ENCODE results near the gene NUDT5.

The NUDT5 gene

DNA sequence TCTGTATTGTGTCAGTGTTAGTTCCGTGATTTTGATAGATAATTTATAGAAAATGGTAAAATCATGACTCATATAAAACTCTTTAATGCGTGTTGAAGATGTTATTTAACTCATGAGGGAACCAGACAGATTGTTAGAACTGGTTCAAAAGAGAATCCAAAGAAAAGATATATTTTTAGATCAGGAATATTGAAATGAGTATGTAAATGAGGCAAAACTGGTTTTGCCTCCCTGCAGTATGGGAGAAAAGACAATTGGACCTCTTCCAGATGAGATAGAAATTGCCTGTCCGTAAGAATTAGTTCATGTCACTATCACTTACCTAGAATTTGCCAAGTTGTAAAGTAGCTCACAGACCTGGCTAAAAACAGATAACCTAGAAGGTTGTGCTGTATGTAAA, 17.9 kb upstream of the NUDT5 start:
- peaks cover 30 to 97% of the 10 kb centered on the region in 2 donors for H3K36me3 ChIP-seq (replicated peaks in 1 of 2; ENCODE audit: control insufficient read depth in 2 of 2, insufficient read depth in 2 of 2, low read length in 2 of 2)

DNA sequence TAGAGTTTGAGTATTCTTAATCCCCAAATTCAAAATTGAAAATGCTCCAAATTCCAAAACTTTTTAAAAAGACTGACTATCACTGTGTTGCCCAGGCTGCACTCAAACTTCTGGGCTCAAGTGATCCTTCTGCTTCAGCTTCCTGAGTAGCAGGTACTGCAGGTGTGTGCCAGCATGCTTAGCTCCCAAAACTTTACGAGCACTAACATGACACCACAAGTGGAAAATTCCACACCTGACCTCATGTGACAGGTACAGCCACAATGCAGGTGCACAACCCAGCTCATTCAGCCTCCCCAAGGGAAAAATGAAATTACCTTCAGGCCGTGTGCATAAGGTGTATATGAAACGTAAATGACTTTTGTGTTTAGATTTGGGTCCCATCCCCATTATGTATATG, 16.8 kb upstream of the NUDT5 start:
- no CpG with 5 or more reads among the region's 3 CpGs for WGBS, 2 donors (ENCODE audit: extremely low coverage in 2 of 2, insufficient read length in 2 of 2, insufficient replicate concordance in 1 of 2)
- no peak overlapping the region for H2AFZ ChIP-seq (ENCODE audit: low read length)
- H3K18ac ChIP-seq (ENCODE audit: low read length): no peak overlapping the region
- no peak overlapping the region for H3K23ac ChIP-seq (ENCODE audit: low read depth, low read length, poor library complexity)
- H3K4me2 ChIP-seq (ENCODE audit: insufficient read depth, low read length, poor library complexity, severe bottlenecking): no peak overlapping the region
- no peak overlapping the region for H2BK120ac ChIP-seq (ENCODE audit: low read depth, low read length)
- no peak overlapping the region for H3K14ac ChIP-seq (ENCODE audit: low read length)
- no peak for DNase-seq (ENCODE audit: low spot score)
- H3K9me3 ChIP-seq (replicated peaks in 1 of 2; ENCODE audit: control insufficient read depth in 2 of 2, insufficient read depth in 1 of 2, low read depth in 1 of 2, low read length in 2 of 2): peaks cover 7 to 8% of the 10 kb centered on the region in 2 donors
- H4K8ac ChIP-seq (ENCODE audit: low read depth, low read length): no peak overlapping the region
- H3K36me3 ChIP-seq (replicated peaks in 1 of 2; ENCODE audit: control insufficient read depth in 2 of 2, insufficient read depth in 2 of 2, low read length in 2 of 2): peaks cover 34 to 97% of the 10 kb centered on the region in 2 donors
- no peaks in the 10 kb centered on the region for H3K4me1 ChIP-seq (ENCODE audit: control insufficient read depth in 2 of 2, insufficient read depth in 1 of 2, low read depth in 1 of 2, low read length in 2 of 2)
- H3K9ac ChIP-seq (ENCODE audit: low read depth, low read length, poor library complexity): no peak overlapping the region
- H3K27ac ChIP-seq (replicated peaks; ENCODE audit: low read length): no peak overlapping the region
- H2AK5ac ChIP-seq (ENCODE audit: low read depth, low read length): no peak overlapping the region
- H3K79me1 ChIP-seq (ENCODE audit: low read depth, low read length): peaks cover 3% of the 10 kb centered on the region
- H3K27me3 ChIP-seq (ENCODE audit: control insufficient read depth in 3 of 3, insufficient read depth in 3 of 3, low read depth in 1 of 3, low read length in 3 of 3): no peaks in the 10 kb centered on the region
- H4K91ac ChIP-seq (ENCODE audit: low read depth, low read length, poor library complexity): no peak overlapping the region
- no peak overlapping the region for H2BK5ac ChIP-seq (ENCODE audit: low read length)
- H3K4ac ChIP-seq (ENCODE audit: low read length): no peak overlapping the region
- H2BK12ac ChIP-seq (ENCODE audit: low read length): no peak overlapping the region
- H3K4me3 ChIP-seq (ENCODE audit: low read length in 2 of 2): no peak overlapping the region
- H2BK15ac ChIP-seq (ENCODE audit: low read length): no peak overlapping the region

More for the DNA sequence above, 17.9 kb upstream of the NUDT5 start:
- Histone ChIP-seq H3K4ac (ENCODE audit: low read length) (no peak overlapping the region), H2BK5ac (ENCODE audit: low read length) (no peak overlapping the region), H3K4me2 (ENCODE audit: insufficient read depth, low read length, poor library complexity, severe bottlenecking) (no peak overlapping the region), H3K4me1 (ENCODE audit: control insufficient read depth in 2 of 2, insufficient read depth in 1 of 2, low read depth in 1 of 2, low read length in 2 of 2) (no peaks in the 10 kb centered on the region), H2AFZ (ENCODE audit: low read length) (no peak overlapping the region), H3K27ac (replicated peaks; ENCODE audit: low read length) (no peak overlapping the region), H3K18ac (ENCODE audit: low read length) (no peak overlapping the region), H3K23ac (ENCODE audit: low read depth, low read length, poor library complexity) (no peak overlapping the region), H3K79me1 (ENCODE audit: low read depth, low read length) (no peaks in the 10 kb centered on the region), H2AK5ac (ENCODE audit: low read depth, low read length) (no peak overlapping the region), H2BK120ac (ENCODE audit: low read depth, low read length) (no peak overlapping the region), H3K9me3 (replicated peaks in 1 of 2; ENCODE audit: control insufficient read depth in 2 of 2, insufficient read depth in 1 of 2, low read depth in 1 of 2, low read length in 2 of 2) (peaks cover 7 to 8% of the 10 kb centered on the region in 2 donors), H3K27me3 (ENCODE audit: control insufficient read depth in 3 of 3, insufficient read depth in 3 of 3, low read depth in 1 of 3, low read length in 3 of 3) (no peaks in the 10 kb centered on the region), H2BK12ac (ENCODE audit: low read length) (no peak overlapping the region), H3K14ac (ENCODE audit: low read length) (no peak overlapping the region), H4K8ac (ENCODE audit: low read depth, low read length) (no peak overlapping the region), H2BK15ac (ENCODE audit: low read length) (no peak overlapping the region), H3K4me3 (ENCODE audit: low read length in 2 of 2) (no peak overlapping the region), H3K9ac (ENCODE audit: low read depth, low read length, poor library complexity) (no peak overlapping the region), H4K91ac (ENCODE audit: low read depth, low read length, poor library complexity) (no peak overlapping the region)
- no peak for DNase-seq (ENCODE audit: low spot score)
- no CpG with 5 or more reads among the region's 3 CpGs for WGBS, 2 donors (ENCODE audit: extremely low coverage in 2 of 2, insufficient read length in 2 of 2, insufficient replicate concordance in 1 of 2)

DNA sequence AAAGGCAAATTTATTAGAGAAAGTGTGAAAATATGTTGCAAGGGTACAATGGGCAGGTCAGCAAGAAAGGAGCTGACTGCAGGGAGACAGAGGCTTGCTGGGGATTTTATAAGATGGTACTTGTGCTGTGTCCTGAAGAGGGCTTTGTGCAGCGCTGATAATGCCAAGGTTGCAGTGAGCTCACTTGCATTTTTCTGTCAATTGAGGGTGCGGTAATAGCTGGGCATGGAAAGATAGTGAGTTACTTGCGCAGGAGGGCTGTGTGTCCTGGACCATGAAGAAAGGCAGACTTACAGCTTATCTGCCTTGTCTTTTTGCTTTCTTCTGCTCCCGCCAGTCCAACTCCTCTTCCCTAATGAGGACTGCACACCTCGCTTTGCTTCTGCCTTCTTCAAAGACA, 12.8 kb upstream of the NUDT5 start:
- H3K4me3 ChIP-seq (ENCODE audit: low read length in 2 of 2): no peak overlapping the region
- no peak overlapping the region for H3K14ac ChIP-seq (ENCODE audit: low read length)
- no peak overlapping the region for H3K9ac ChIP-seq (ENCODE audit: low read depth, low read length, poor library complexity)
- no peak overlapping the region for H3K27ac ChIP-seq (replicated peaks; ENCODE audit: low read length)
- no peak for DNase-seq (ENCODE audit: low spot score)
- H4K8ac ChIP-seq (ENCODE audit: low read depth, low read length): no peak overlapping the region
- no peak overlapping the region for H2BK120ac ChIP-seq (ENCODE audit: low read depth, low read length)
- H3K4me2 ChIP-seq (ENCODE audit: insufficient read depth, low read length, poor library complexity, severe bottlenecking): no peak overlapping the region
- peaks cover 4% of the 10 kb centered on the region for H3K79me1 ChIP-seq (ENCODE audit: low read depth, low read length)
- no peak overlapping the region for H2AFZ ChIP-seq (ENCODE audit: low read length)
- no peak overlapping the region for H2BK15ac ChIP-seq (ENCODE audit: low read length)
- H3K36me3 ChIP-seq (replicated peaks in 1 of 2; ENCODE audit: control insufficient read depth in 2 of 2, insufficient read depth in 2 of 2, low read length in 2 of 2): peaks cover 33 to 96% of the 10 kb centered on the region in 2 donors
- peaks cover 7 to 8% of the 10 kb centered on the region in 2 donors for H3K9me3 ChIP-seq (replicated peaks in 1 of 2; ENCODE audit: control insufficient read depth in 2 of 2, insufficient read depth in 1 of 2, low read depth in 1 of 2, low read length in 2 of 2)
- H3K23ac ChIP-seq (ENCODE audit: low read depth, low read length, poor library complexity): no peak overlapping the region
- no peaks in the 10 kb centered on the region for H3K27me3 ChIP-seq (ENCODE audit: control insufficient read depth in 3 of 3, insufficient read depth in 3 of 3, low read depth in 1 of 3, low read length in 3 of 3)
- no peak overlapping the region for H2BK5ac ChIP-seq (ENCODE audit: low read length)
- H3K4me1 ChIP-seq (ENCODE audit: control insufficient read depth in 2 of 2, insufficient read depth in 1 of 2, low read depth in 1 of 2, low read length in 2 of 2): no peaks in the 10 kb centered on the region
- no peak overlapping the region for H4K91ac ChIP-seq (ENCODE audit: low read depth, low read length, poor library complexity)
- no peak overlapping the region for H3K4ac ChIP-seq (ENCODE audit: low read length)
- no peak overlapping the region for H3K18ac ChIP-seq (ENCODE audit: low read length)
- no CpG with 5 or more reads among the region's 5 CpGs for WGBS, 2 donors (ENCODE audit: extremely low coverage in 2 of 2, insufficient read length in 2 of 2, insufficient replicate concordance in 1 of 2)
- H2BK12ac ChIP-seq (ENCODE audit: low read length): no peak overlapping the region
- H2AK5ac ChIP-seq (ENCODE audit: low read depth, low read length): no peak overlapping the region

DNA sequence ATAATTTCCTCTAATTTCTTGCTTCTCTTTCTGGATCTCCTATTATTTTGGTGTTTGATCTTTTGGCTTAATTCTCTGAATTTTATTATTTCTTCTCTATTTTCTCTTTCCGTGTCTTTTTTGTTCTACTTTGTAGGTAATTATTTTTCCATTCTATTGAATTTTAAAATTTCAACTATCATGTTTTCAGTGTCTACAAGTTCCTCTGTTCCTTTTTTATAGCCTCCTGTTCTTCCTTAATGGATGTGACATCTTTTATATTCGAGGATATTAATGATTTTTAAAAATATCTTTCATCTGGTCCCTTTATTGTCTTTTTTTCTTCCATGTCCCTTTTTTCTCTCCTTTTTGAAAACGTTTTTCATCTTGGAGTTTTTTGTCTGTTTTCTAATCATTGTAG, 11.4 kb upstream of the NUDT5 start:
- Histone ChIP-seq H2AK5ac (ENCODE audit: low read depth, low read length) (no peak overlapping the region), H3K18ac (ENCODE audit: low read length) (no peak overlapping the region), H3K14ac (ENCODE audit: low read length) (no peak overlapping the region), H3K79me1 (ENCODE audit: low read depth, low read length) (peaks cover 8% of the 10 kb centered on the region), H3K4me1 (ENCODE audit: control insufficient read depth in 2 of 2, insufficient read depth in 1 of 2, low read depth in 1 of 2, low read length in 2 of 2) (no peaks in the 10 kb centered on the region), H3K27me3 (ENCODE audit: control insufficient read depth in 3 of 3, insufficient read depth in 3 of 3, low read depth in 1 of 3, low read length in 3 of 3) (no peaks in the 10 kb centered on the region), H3K27ac (replicated peaks; ENCODE audit: low read length) (no peak overlapping the region), H3K36me3 (replicated peaks in 1 of 2; ENCODE audit: control insufficient read depth in 2 of 2, insufficient read depth in 2 of 2, low read length in 2 of 2) (peaks cover 30 to 96% of the 10 kb centered on the region in 2 donors), H3K23ac (ENCODE audit: low read depth, low read length, poor library complexity) (no peak overlapping the region), H2BK5ac (ENCODE audit: low read length) (no peak overlapping the region), H2BK120ac (ENCODE audit: low read depth, low read length) (no peak overlapping the region), H2BK15ac (ENCODE audit: low read length) (no peak overlapping the region), H2BK12ac (ENCODE audit: low read length) (no peak overlapping the region), H3K9me3 (replicated peaks in 1 of 2; ENCODE audit: control insufficient read depth in 2 of 2, insufficient read depth in 1 of 2, low read depth in 1 of 2, low read length in 2 of 2) (peaks cover 4 to 7% of the 10 kb centered on the region in 2 donors), H3K4me3 (ENCODE audit: low read length in 2 of 2) (no peak overlapping the region), H4K8ac (ENCODE audit: low read depth, low read length) (no peak overlapping the region), H3K4me2 (ENCODE audit: insufficient read depth, low read length, poor library complexity, severe bottlenecking) (no peak overlapping the region), H3K4ac (ENCODE audit: low read length) (no peak overlapping the region), H4K91ac (ENCODE audit: low read depth, low read length, poor library complexity) (no peak overlapping the region), H3K9ac (ENCODE audit: low read depth, low read length, poor library complexity) (no peak overlapping the region), H2AFZ (ENCODE audit: low read length) (no peak overlapping the region)
- no peak for DNase-seq (ENCODE audit: low spot score)
- WGBS, 2 donors (ENCODE audit: extremely low coverage in 2 of 2, insufficient read length in 2 of 2, insufficient replicate concordance in 1 of 2): no CpG with 5 or more reads among the region's 3 CpGs
